GM23338 (cell line): Measurements from ENCODE around the gene IKBKG. TPM values are rescaled to one million over a fixed set of nuclear protein-coding genes. Genes with fewer than 3 reads are reported as not detected.

Experiments used
- ATAC-seq: fragments of 200-7000 bp; cut with Tn5 transposase; 3 replicates; pipeline ENCODE4 v1.9.1; 2020
- DNase-seq: peaks from one replicate; pipeline ENCODE4 v3.0.0-alpha.2; 2015; ENCODE audit warnings: low spot score
- H2AFZ ChIP-seq: fragments of 200-600 bp; sonication (generic); 2 replicates; pipeline ENCODE4 v1.8.0; 2016; ENCODE audit warnings: antibody characterized with exemption, mild to moderate bottlenecking, moderate library complexity
- H3F3A ChIP-seq: fragments of 200-600 bp; sonication (generic); replicated peaks from 2 replicates; pipeline ENCODE4 v1.8.0; 2017; ENCODE audit warnings: antibody characterized with exemption, mixed run types, low read depth
- H3K27ac ChIP-seq: fragments of 200-600 bp; sonication (generic); 2 replicates; pipeline ENCODE4 v1.6.1; 2016; ENCODE audit warnings: low read depth
- H3K27me3 ChIP-seq: fragments of 200-600 bp; sonication (generic); 2 replicates; pipeline ENCODE4 v1.8.0; 2016; ENCODE audit warnings: mild to moderate bottlenecking, mixed run types, moderate library complexity; ENCODE audit not compliant: insufficient read depth
- H3K36me3 ChIP-seq: fragments of 200-600 bp; sonication (generic); 2 replicates; pipeline ENCODE4 v1.8.0; 2016; ENCODE audit warnings: mild to moderate bottlenecking; ENCODE audit not compliant: insufficient read depth
- H3K4me1 ChIP-seq: fragments of 200-600 bp; sonication (generic); 2 replicates; pipeline ENCODE4 v1.8.0; 2016; ENCODE audit warnings: mild to moderate bottlenecking, moderate library complexity; ENCODE audit not compliant: insufficient read depth
- H3K4me2 ChIP-seq: fragments of 200-600 bp; sonication (generic); 2 replicates; pipeline ENCODE4 v1.7.1; 2017; ENCODE audit warnings: mixed run types
- H3K4me3 ChIP-seq: fragments of 200-600 bp; sonication (generic); 2 replicates; pipeline ENCODE4 v1.6.1; 2016; ENCODE audit warnings: mixed run types
- H3K79me2 ChIP-seq: fragments of 200-600 bp; sonication (generic); replicated peaks from 2 replicates; pipeline ENCODE4 v1.8.0; 2017; ENCODE audit warnings: mild to moderate bottlenecking; ENCODE audit not compliant: insufficient read depth
- H3K9me2 ChIP-seq: fragments of 200-600 bp; sonication (generic); 2 replicates; pipeline ENCODE4 v1.8.0; 2017; ENCODE audit not compliant: insufficient read depth
- H4K20me1 ChIP-seq: fragments of 200-600 bp; sonication (generic); replicated peaks from 2 replicates; pipeline ENCODE4 v1.8.0; 2017; ENCODE audit warnings: mild to moderate bottlenecking; ENCODE audit not compliant: insufficient read depth
- H3K27ac Mint-ChIP-seq: 2 replicates; pipeline ENCODE4 v1.8.0; 2020; ENCODE audit warnings: inconsistent platforms, mild to moderate bottlenecking, moderate library complexity, mixed read lengths
- H3K27me3 Mint-ChIP-seq: 3 replicates; pipeline ENCODE4 v1.8.0; 2022; ENCODE audit warnings: low read depth, mild to moderate bottlenecking, moderate library complexity, mixed read lengths, inconsistent platforms; ENCODE audit not compliant: insufficient read depth, poor library complexity
- H3K36me3 Mint-ChIP-seq: 3 replicates; pipeline ENCODE4 v1.8.0; 2021; ENCODE audit warnings: low read depth, mild to moderate bottlenecking, inconsistent platforms, moderate library complexity, mixed read lengths
- H3K4me1 Mint-ChIP-seq: 3 replicates; pipeline ENCODE4 v1.8.0; 2020; ENCODE audit warnings: mild to moderate bottlenecking, inconsistent platforms, mixed read lengths
- H3K4me3 Mint-ChIP-seq: 3 replicates; pipeline ENCODE4 v1.8.0; 2021; ENCODE audit warnings: moderate library complexity, mild to moderate bottlenecking, inconsistent platforms, mixed read lengths
- H3K9me3 Mint-ChIP-seq: 3 replicates; pipeline ENCODE4 v1.8.0; 2020; ENCODE audit warnings: moderate library complexity, mild to moderate bottlenecking, inconsistent platforms, mixed read lengths
- EZH2phosphoT487 ChIP-seq: fragments of 200-600 bp; sonication (generic); IDR thresholded peaks from one replicate; pipeline ENCODE4 v1.8.1; 2018; ENCODE audit warnings: antibody characterized with exemption; ENCODE audit not compliant: unreplicated experiment
- JUNB ChIP-seq: IDR thresholded peaks from one replicate; pipeline ENCODE4 v1.6.1; 2016; ENCODE audit warnings: antibody characterized with exemption; ENCODE audit not compliant: unreplicated experiment
- NANOG ChIP-seq: IDR thresholded peaks from 2 replicates; pipeline ENCODE4 v1.6.1; 2016; ENCODE audit warnings: antibody characterized with exemption, borderline replicate concordance
- ZNF114 ChIP-seq: fragments of 250-450 bp; sonication (Bioruptor Pico); IDR thresholded peaks from 2 replicates; pipeline ENCODE4 v1.5.0; 2020; ENCODE audit warnings: mild to moderate bottlenecking, moderate library complexity
- polyA plus RNA-seq: library from polyadenylated mRNA; unstranded; fragments of >200 nt; fragmentation: Nextera tagmentation; extraction: Ambion mirVana; gene quantifications from 2 replicates; pipeline ENCODE4 v1.2.1, GENCODE V29; 2016
- total RNA-seq: library from RNA; depleted of rRNA; stranded (reverse); fragments of >200 nt; shearing (Covaris generic); gene quantifications from 2 replicates; pipeline ENCODE4 v1.2.3, GENCODE V29; 2014
- TF ChIP-seq, protein P1 (sequence below): fragments of 250-450 bp; sonication (Bioruptor Pico); IDR thresholded peaks from 2 replicates; pipeline ENCODE4 v1.5.0; 2020; ENCODE audit warnings: mild to moderate bottlenecking, moderate library complexity
- TF ChIP-seq, protein P2 (sequence below), 2 experiments: fragments of 200-600 bp in 1 of 2; sonication (generic) in 1 of 2; conservative IDR thresholded peaks; 2 replicates each; pipeline versions ENCODE4 v1.5.1 to v1.6.1; 2016 to 2017; ENCODE audit warnings: antibody characterized with exemption in 2 of 2, low read depth in 2 of 2, mild to moderate bottlenecking in 2 of 2, moderate library complexity in 1 of 2

The IKBKG gene
- total and polyA plus RNA-seq, 2 experiments from 2014 or later: 11.5 to 14.9 TPM

GRCh38 chrX:154532690-154533089, 14.7 kb upstream of the IKBKG start (continued):
- TF ChIP-seq, protein P1, sequence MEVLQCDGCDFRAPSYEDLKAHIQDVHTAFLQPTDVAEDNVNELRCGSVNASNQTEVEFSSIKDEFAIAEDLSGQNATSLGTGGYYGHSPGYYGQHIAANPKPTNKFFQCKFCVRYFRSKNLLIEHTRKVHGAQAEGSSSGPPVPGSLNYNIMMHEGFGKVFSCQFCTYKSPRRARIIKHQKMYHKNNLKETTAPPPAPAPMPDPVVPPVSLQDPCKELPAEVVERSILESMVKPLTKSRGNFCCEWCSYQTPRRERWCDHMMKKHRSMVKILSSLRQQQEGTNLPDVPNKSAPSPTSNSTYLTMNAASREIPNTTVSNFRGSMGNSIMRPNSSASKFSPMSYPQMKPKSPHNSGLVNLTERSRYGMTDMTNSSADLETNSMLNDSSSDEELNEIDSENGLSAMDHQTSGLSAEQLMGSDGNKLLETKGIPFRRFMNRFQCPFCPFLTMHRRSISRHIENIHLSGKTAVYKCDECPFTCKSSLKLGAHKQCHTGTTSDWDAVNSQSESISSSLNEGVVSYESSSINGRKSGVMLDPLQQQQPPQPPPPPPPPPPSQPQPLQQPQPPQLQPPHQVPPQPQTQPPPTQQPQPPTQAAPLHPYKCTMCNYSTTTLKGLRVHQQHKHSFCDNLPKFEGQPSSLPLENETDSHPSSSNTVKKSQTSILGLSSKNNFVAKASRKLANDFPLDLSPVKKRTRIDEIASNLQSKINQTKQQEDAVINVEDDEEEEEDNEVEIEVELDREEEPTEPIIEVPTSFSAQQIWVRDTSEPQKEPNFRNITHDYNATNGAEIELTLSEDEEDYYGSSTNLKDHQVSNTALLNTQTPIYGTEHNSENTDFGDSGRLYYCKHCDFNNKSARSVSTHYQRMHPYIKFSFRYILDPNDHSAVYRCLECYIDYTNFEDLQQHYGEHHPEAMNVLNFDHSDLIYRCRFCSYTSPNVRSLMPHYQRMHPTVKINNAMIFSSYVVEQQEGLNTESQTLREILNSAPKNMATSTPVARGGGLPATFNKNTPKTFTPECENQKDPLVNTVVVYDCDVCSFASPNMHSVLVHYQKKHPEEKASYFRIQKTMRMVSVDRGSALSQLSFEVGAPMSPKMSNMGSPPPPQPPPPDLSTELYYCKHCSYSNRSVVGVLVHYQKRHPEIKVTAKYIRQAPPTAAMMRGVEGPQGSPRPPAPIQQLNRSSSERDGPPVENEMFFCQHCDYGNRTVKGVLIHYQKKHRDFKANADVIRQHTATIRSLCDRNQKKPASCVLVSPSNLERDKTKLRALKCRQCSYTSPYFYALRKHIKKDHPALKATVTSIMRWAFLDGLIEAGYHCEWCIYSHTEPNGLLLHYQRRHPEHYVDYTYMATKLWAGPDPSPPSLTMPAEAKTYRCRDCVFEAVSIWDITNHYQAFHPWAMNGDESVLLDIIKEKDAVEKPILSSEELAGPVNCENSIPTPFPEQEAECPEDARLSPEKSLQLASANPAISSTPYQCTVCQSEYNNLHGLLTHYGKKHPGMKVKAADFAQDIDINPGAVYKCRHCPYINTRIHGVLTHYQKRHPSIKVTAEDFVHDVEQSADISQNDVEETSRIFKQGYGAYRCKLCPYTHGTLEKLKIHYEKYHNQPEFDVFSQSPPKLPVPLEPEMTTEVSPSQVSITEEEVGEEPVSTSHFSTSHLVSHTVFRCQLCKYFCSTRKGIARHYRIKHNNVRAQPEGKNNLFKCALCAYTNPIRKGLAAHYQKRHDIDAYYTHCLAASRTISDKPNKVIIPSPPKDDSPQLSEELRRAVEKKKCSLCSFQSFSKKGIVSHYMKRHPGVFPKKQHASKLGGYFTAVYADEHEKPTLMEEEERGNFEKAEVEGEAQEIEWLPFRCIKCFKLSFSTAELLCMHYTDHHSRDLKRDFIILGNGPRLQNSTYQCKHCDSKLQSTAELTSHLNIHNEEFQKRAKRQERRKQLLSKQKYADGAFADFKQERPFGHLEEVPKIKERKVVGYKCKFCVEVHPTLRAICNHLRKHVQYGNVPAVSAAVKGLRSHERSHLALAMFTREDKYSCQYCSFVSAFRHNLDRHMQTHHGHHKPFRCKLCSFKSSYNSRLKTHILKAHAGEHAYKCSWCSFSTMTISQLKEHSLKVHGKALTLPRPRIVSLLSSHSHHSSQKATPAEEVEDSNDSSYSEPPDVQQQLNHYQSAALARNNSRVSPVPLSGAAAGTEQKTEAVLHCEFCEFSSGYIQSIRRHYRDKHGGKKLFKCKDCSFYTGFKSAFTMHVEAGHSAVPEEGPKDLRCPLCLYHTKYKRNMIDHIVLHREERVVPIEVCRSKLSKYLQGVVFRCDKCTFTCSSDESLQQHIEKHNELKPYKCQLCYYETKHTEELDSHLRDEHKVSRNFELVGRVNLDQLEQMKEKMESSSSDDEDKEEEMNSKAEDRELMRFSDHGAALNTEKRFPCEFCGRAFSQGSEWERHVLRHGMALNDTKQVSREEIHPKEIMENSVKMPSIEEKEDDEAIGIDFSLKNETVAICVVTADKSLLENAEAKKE (CRISPR knock-in tag): no peak
- TF ChIP-seq NANOG (no peak), ZNF114 (CRISPR knock-in tag) (no peak), EZH2phosphoT487 (no peak)

- H3K27me3 ChIP-seq: no peaks in the 10 kb centered on the region
- no peaks in the 10 kb centered on the region for H3F3A ChIP-seq
- Mint-ChIP-seq H3K27me3 (peaks cover 17% of the 10 kb centered on the region), H3K9me3 (no peaks in the 10 kb centered on the region), H3K36me3 (peaks cover 29% of the 10 kb centered on the region), H3K27ac (no peak overlapping the region), H3K4me1 (no peaks in the 10 kb centered on the region), H3K4me3 (no peak overlapping the region)
- DNase-seq (peak; percentile 83), ATAC-seq (peak; percentile 94)
- H3K79me2 ChIP-seq: no peaks in the 10 kb centered on the region
- TF ChIP-seq, protein P2, sequence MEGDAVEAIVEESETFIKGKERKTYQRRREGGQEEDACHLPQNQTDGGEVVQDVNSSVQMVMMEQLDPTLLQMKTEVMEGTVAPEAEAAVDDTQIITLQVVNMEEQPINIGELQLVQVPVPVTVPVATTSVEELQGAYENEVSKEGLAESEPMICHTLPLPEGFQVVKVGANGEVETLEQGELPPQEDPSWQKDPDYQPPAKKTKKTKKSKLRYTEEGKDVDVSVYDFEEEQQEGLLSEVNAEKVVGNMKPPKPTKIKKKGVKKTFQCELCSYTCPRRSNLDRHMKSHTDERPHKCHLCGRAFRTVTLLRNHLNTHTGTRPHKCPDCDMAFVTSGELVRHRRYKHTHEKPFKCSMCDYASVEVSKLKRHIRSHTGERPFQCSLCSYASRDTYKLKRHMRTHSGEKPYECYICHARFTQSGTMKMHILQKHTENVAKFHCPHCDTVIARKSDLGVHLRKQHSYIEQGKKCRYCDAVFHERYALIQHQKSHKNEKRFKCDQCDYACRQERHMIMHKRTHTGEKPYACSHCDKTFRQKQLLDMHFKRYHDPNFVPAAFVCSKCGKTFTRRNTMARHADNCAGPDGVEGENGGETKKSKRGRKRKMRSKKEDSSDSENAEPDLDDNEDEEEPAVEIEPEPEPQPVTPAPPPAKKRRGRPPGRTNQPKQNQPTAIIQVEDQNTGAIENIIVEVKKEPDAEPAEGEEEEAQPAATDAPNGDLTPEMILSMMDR (conservative IDR thresholded peaks at IDR 0.05; ENCODE audit: low read depth in 2 of 2): peak; percentile 77 to 98
- no peak for TF ChIP-seq JUNB
- H4K20me1 ChIP-seq: no peaks in the 10 kb centered on the region
- H3K4me3 ChIP-seq: no peak overlapping the region
- no peaks in the 10 kb centered on the region for H3K4me1 ChIP-seq
- no peak overlapping the region for H2AFZ ChIP-seq
- H3K27ac ChIP-seq: no peak overlapping the region
- no peak overlapping the region for H3K4me2 ChIP-seq
- no peaks in the 10 kb centered on the region; the same call in 1 of the 2 replicates for H3K36me3 ChIP-seq
- H3K9me2 ChIP-seq: no peaks in the 10 kb centered on the region
Measured at GRCh38 chrX:154534526-154535322, 12.7 kb upstream of the IKBKG start.
